ENCODE measurements around the gene ID1.

ID1 gene

DNA sequence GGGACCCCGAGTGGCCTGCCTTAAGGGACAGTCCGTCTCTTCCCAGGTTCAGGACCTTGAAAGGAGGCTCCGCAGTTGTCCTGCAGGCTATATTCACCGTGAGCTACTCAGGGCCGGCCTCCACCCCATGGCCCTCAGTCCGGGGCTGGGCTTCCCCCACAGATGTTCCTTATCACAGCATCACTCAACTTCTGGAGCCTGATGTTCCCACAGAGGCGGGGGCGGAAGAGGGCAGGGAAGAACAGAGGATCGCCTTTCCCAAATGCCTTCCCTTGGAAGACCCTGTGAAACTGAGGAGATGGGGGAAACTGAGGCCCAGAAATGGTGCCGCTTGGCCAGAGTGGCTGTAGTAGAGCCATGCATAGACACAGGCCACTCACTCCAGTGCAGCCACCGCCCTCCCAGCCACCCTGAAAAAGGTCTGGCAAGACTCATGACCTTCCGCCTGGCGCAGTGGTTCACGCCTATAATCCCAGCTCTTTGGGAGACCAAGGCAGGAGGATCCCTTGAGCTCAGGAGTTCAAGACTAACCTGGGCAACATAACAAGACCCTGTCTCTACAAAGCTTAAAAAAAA, 28.3 kb downstream of the ID1 start:
- TF ChIP-seq, protein P1, sequence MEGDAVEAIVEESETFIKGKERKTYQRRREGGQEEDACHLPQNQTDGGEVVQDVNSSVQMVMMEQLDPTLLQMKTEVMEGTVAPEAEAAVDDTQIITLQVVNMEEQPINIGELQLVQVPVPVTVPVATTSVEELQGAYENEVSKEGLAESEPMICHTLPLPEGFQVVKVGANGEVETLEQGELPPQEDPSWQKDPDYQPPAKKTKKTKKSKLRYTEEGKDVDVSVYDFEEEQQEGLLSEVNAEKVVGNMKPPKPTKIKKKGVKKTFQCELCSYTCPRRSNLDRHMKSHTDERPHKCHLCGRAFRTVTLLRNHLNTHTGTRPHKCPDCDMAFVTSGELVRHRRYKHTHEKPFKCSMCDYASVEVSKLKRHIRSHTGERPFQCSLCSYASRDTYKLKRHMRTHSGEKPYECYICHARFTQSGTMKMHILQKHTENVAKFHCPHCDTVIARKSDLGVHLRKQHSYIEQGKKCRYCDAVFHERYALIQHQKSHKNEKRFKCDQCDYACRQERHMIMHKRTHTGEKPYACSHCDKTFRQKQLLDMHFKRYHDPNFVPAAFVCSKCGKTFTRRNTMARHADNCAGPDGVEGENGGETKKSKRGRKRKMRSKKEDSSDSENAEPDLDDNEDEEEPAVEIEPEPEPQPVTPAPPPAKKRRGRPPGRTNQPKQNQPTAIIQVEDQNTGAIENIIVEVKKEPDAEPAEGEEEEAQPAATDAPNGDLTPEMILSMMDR (conservative IDR thresholded peaks at IDR 0.05; ENCODE audit: low read length), result no peak
- H3K4me3 ChIP-seq (ENCODE audit: low read length), result no peak overlapping the region
- no peak for DNase-seq (ENCODE audit: low read depth)

DNA sequence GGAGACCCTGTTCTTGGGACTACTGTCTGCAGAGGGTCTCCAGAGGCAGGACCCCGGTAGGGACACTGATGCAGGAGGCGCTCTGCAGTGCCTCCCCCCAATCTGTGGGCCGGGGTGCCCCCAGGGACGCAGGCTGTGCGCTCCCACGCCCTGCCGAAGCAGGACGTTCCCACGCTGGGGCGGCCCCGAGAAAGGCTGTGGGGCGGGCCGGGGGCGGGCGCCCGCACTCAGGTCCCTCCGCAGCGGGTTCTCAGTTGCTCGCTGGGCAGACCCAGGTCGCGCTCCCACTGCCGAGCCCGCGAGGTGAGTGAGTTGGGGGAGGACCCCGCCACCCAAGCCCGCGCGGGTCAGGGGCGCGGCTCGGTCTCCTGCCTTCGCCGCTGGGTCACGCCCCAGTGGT, 32.6 kb downstream of the ID1 start, which contains the start of gene COX4I2:
Gene COX4I2 (plus strand): TSS at position 253 of the 400 bp plus-strand sequence. CDS start 1,106 bp downstream, outside the sequence.
- no peak within 1 kb of the TSS for H3K4me3 ChIP-seq (ENCODE audit: low read length)
- no peak for DNase-seq (ENCODE audit: low read depth)
- TF ChIP-seq, protein P1 (conservative IDR thresholded peaks at IDR 0.05; ENCODE audit: low read length), result no peak

GRCh38 chr20:31638317-31638716, 33.2 kb downstream of the ID1 start:
- DNase-seq (ENCODE audit: low read depth), result no peak
- TF ChIP-seq, protein P1 (conservative IDR thresholded peaks at IDR 0.05; ENCODE audit: low read length), result no peak
- H3K4me3 ChIP-seq (ENCODE audit: low read length), result no peak overlapping the region

- no peak overlapping the region for H3K4me3 ChIP-seq (ENCODE audit: low read length)
- no peak for DNase-seq (ENCODE audit: low read depth)
- TF ChIP-seq, protein P1 (conservative IDR thresholded peaks at IDR 0.05; ENCODE audit: low read length), result no peak
Measured at GRCh38 chr20:31638816-31639215, 33.7 kb downstream of the ID1 start.

DNA sequence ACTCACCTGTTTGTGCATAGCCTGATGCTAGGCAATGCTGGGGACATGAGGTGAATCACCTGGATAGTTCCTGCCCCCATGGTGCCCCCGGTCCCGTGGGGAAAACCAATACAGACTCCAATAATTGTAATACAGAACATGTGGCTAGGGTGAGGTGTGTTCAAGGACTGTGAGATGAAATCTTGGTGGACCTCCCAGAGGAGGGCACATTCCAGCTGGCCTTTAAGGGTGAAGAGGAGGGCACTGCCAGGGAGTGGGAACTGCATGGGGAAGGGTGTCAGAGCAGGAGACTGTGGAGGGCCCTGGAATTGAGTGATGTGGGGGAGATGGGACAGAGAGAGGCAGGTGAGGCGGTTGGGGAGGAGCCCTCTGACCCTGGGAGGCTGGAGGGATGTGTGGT, 35.2 kb downstream of the ID1 start:
- DNase-seq (ENCODE audit: low read depth), result no peak
- TF ChIP-seq, protein P1 (conservative IDR thresholded peaks at IDR 0.05; ENCODE audit: low read length), result no peak

DNA sequence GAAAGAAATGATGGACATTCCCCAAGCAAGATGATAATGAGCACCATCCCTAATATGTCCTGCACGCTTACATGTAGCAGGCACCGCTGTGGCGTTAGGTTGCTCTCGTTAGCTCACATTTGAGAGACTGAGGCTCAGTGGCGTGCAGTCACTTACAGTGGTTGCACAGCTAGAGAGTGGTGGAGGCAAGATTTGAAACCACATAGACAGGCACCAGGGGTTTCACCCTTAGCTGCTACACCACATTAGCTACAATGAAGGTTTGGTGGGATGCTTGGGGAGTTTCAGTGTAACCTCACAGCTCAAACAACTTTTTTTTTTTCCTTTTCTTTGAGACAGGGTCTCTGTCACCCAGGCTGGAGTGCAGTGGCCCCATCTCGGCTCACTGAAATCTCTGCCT, 36.3 kb downstream of the ID1 start:
- TF ChIP-seq, protein P1 (conservative IDR thresholded peaks at IDR 0.05; ENCODE audit: low read length), result no peak
- DNase-seq (ENCODE audit: low read depth), result no peak
- no peak overlapping the region for H3K4me3 ChIP-seq (ENCODE audit: low read length)

More for the DNA sequence above, 35.2 kb downstream of the ID1 start:
- H3K4me3 ChIP-seq (ENCODE audit: low read length), result no peak overlapping the region

DNA sequence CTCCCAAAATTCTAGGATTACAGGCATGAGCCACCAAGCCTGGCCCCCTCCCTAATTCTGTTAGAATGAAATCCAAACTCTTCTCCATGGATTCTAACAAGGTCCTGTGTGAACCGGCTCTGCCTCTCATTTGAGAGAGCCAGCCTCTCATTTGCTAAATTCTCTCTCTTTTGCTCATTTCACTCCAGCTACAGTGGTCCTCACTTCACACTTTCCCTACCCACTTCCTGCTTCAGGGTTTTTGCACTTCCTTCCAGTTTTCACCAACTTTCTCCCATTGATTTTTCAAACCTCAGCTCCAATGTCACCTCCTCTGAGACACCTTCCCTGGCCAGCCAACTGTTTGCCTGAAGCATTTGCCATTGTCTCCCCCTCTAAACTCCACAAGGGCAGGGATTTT, 37.7 kb downstream of the ID1 start:
- no peak overlapping the region for H3K4me3 ChIP-seq (ENCODE audit: low read length)
- TF ChIP-seq, protein P1 (conservative IDR thresholded peaks at IDR 0.05; ENCODE audit: low read length), result no peak
- DNase-seq (ENCODE audit: low read depth), result no peak
